Muscle layer of colon (tissue), 2 donors: Measurements from ENCODE around the gene DYNC1H1.

Source experiments
- H3K27ac ChIP-seq: one replicate; pipeline ENCODE4 v1.7.0; 2013; ENCODE audit warnings: low read depth, mild to moderate bottlenecking, low read length, moderate library complexity
- H3K27me3 ChIP-seq, 2 donors: one replicate each; pipeline ENCODE4 v1.7.0; 2013; ENCODE audit warnings: low read length in 2 of 2, mild to moderate bottlenecking in 2 of 2; ENCODE audit not compliant: insufficient read depth in 2 of 2, control insufficient read depth in 1 of 2
- H3K36me3 ChIP-seq: one replicate; pipeline ENCODE4 v1.7.0; 2013; ENCODE audit warnings: mild to moderate bottlenecking, low read length; ENCODE audit not compliant: insufficient read depth
- H3K4me1 ChIP-seq: one replicate; pipeline ENCODE4 v1.7.0; 2013; ENCODE audit warnings: mild to moderate bottlenecking, low read length; ENCODE audit not compliant: insufficient read depth
- H3K4me3 ChIP-seq, 2 donors: one replicate each; pipeline ENCODE4 v1.7.0; 2013; ENCODE audit warnings: low read length in 2 of 2, low read depth in 1 of 2, mild to moderate bottlenecking in 1 of 2, moderate library complexity in 1 of 2
- H3K9ac ChIP-seq: one replicate; pipeline ENCODE4 v1.7.0; 2013; ENCODE audit warnings: low read length
- H3K9me3 ChIP-seq: one replicate; pipeline ENCODE4 v1.7.0; 2013; ENCODE audit warnings: mild to moderate bottlenecking, low read length
- donor health status: abdominal sarcoma.
- donor health status: Adenocarcinoma of cecum.

Gene DYNC1H1

DNA sequence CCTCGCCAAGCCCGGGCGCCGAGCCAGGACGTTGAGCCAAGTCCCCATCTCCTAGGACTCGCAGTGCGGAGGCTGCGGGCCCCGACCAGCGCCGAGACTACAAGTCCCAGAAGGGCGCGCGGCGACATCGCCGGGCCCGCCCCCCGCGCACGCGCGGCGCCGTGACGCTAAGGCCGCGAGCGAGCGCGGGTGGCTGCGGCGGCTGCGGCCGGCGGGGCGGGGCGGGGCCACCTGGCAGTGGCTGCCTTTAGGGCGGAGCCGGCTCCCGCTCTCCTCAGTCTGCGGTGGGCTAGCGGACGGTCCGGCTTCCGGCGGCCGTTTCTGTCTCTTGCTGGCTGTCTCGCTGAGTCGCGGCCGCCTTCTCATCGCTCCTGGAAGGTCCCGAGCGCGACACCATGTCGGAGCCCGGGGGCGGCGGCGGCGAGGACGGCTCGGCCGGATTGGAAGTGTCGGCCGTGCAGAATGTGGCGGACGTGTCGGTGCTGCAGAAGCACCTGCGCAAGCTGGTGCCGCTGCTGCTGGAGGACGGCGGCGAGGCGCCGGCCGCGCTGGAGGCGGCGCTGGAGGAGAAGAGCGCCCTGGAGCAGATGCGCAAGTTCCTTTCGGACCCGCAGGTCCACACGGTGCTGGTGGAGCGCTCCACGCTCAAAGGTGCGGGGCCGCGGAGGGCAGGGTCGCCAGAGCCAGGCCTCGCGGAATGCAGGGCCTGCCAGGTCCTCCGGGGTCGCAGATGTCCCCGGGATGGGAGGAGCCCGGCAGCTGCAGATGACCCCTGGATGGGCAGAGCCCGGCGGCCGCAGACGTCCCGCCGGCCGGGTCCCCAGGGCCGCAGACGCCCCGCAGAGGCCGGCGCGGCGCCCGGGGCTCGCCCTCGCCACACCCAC is at the start of gene DYNC1H1:
Gene DYNC1H1 (plus strand): TSS at position 277 of the 884 bp plus-strand sequence. CDS start 119 bp downstream, at position 396.
- H3K27ac ChIP-seq: peak within 1 kb of the TSS; percentile 98
- no peaks in the 10 kb centered on the region for H3K27me3 ChIP-seq
- H3K9me3 ChIP-seq: no peaks in the 10 kb centered on the region
- peak within 1 kb of the TSS; percentile 91 for H3K9ac ChIP-seq
- H3K4me3 ChIP-seq: peak within 1 kb of the TSS; percentile 97 to 99
- peaks cover 4% of the 10 kb centered on the region for H3K36me3 ChIP-seq
- H3K4me1 ChIP-seq: peaks cover 54% of the 10 kb centered on the region

GRCh38 chr14:101915871-101916815 is 48.2 kb upstream of the DYNC1H1 start:
- H3K9me3 ChIP-seq: no peaks in the 10 kb centered on the region
- peaks cover 4% of the 10 kb centered on the region for H3K4me1 ChIP-seq
- H3K27me3 ChIP-seq: no peaks in the 10 kb centered on the region
- H3K36me3 ChIP-seq: peaks cover 36% of the 10 kb centered on the region
- no peak overlapping the region for H3K4me3 ChIP-seq
- no peak overlapping the region for H3K9ac ChIP-seq
- no peak overlapping the region for H3K27ac ChIP-seq

DNA sequence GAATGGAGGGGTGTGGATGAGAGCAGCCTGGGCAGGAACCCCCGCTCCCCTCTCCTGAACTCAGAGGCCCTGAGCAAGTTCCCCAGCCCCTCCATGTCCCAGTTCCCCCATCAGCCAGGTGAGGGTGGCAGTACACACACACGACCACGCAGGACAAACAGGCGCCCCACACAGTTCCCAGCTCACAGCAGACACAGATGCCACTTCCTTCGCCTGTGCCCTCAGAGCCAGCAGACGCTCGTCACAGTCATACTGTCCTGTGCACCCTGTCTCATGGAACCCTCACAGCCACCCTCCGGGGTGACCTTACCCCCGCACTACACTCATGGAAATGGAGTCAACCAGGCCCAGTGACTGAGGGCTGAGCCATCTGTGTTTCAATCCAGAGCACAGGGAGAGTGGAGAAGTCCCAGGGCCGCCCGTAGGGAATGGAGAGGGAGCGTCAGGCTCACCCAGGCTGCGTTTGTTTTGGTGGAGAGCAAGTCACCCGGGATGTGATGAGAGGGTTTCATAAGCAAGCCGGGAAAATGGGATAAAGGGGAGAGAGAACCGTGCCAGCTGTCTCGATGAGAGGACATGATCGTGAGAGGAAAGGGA is 47.5 kb upstream of the DYNC1H1 start:
- Histone ChIP-seq H3K36me3 (peaks cover 36% of the 10 kb centered on the region), H3K9me3 (no peaks in the 10 kb centered on the region), H3K4me1 (peaks cover 4% of the 10 kb centered on the region), H3K4me3 (no peak overlapping the region), H3K9ac (no peak overlapping the region), H3K27ac (no peak overlapping the region), H3K27me3 (no peaks in the 10 kb centered on the region)

DNA sequence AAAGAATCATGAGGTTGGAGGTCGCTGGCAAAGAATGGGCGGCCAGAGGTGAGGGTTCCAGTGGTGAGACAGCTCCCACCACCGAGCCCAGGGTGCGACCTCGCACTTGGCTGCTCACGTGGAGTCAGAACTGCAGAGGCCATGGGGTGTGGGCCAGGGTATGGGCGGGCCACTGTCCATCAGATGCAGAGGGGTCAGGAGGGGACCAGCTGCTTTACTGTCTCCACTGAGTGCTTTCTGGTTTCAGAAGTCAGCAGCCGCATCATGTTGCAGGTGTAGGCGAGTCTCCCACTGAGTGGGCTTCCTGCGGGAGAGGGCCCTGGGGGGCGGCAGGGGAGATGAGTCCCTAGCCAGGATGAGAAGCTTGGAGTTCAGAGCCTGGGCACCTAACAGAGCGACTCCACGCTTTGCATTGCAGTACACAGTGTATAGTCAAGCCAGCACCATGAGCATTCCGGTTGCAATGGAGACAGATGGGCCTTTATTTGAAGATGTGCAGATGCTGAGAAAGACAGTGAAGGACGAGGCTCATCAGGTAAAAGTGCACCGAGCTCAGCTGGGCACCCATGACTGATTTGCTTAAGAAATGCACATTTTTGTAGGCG is 46.9 kb upstream of the DYNC1H1 start:
- no peak overlapping the region for H3K27ac ChIP-seq
- peaks cover 32% of the 10 kb centered on the region for H3K36me3 ChIP-seq
- no peak overlapping the region for H3K9ac ChIP-seq
- H3K27me3 ChIP-seq: no peaks in the 10 kb centered on the region
- no peak overlapping the region for H3K4me3 ChIP-seq
- H3K9me3 ChIP-seq: no peaks in the 10 kb centered on the region
- peaks cover 4% of the 10 kb centered on the region for H3K4me1 ChIP-seq

DNA sequence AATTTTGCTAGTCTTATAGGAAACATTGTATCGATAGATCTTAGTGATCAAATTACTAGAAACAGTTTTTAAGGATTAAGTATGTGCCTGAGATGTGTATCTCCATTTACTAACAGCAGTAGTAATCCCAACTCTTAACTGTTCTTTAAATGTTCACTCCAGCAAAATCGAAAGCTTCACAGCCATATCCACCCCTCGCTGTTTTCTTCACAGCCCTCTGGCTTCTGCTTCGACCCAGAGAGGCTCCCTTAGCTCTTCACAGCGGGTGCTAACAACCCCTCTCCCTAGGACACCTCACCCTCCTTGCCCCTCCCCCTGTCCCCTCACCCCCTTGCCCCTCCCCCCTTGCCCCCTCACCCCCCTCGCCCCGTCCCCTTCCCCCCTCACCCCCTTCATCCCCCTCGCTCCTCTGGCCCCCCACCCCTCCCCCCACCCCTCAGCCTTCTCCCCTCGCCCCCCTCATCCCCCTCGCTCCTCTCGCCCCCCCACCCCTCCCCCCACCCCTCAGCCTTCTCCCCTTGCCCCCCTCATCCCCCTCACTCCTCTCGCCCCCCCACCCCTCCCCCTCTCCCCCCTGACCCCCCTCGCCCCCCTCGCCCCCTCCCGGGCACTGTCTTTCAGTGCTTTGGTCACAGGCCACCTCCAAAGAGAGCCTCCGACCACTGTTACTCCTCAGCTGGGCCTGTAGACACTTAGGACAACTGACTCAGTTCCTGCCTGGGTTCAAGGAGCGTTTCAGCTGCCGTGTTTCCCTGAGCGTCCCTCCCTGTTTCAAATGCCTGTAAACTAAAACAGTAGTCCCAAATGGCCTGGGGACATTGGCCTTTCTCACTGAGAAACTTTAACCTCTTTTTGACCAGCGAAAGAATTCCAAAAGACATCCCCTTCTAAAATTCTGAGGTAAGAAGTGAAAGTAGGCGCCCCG is 46.0 kb upstream of the DYNC1H1 start:
- no peak overlapping the region for H3K27ac ChIP-seq
- peaks cover 27% of the 10 kb centered on the region for H3K36me3 ChIP-seq
- no peaks in the 10 kb centered on the region for H3K9me3 ChIP-seq
- H3K4me3 ChIP-seq: no peak overlapping the region
- peaks cover 4% of the 10 kb centered on the region for H3K4me1 ChIP-seq
- H3K9ac ChIP-seq: no peak overlapping the region
- no peaks in the 10 kb centered on the region for H3K27me3 ChIP-seq

DNA sequence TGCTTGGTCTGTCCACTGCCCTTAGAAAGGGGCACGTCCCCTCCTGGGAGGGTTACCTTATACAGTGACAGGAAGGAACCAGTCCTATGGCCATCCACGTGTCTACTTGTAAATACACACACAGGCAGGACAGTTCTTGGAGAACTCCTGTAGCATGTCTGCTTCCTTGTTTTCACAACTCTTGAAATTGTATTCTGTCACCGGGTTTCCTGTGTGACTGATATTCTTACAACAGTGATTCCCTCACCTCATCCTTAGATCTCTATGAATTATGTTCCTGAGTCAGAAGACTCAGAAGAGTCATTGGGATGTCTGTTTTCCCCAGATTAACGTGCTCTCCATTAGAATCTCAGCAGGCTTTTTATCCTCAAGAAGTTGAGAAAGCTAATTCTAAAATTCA is 44.1 kb upstream of the DYNC1H1 start:
- Histone ChIP-seq H3K36me3 (peaks cover 14% of the 10 kb centered on the region), H3K9me3 (no peaks in the 10 kb centered on the region), H3K27me3 (no peaks in the 10 kb centered on the region), H3K27ac (no peak overlapping the region), H3K4me1 (peaks cover 4% of the 10 kb centered on the region), H3K9ac (no peak overlapping the region), H3K4me3 (no peak overlapping the region)

DNA sequence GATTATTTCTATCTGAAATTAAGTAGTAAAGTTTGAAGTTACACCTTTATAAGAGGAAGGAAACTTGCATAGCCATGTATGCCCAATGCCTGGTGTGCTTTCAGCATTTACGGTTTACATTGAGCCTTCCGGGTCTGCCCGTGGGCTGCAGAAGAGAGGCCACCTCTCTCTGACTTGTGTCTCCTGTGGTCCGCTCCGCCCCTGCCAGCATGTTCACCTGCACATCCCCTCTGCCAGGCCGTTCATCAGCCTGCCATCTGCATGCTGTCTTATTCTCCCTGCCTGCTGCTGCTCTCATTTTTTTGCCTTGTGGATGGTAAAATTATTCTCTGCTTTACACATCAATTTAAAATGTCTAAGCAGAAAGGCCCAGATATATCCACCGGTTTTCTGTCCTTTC is 41.5 kb upstream of the DYNC1H1 start:
- no peak overlapping the region for H3K9ac ChIP-seq
- H3K4me3 ChIP-seq: no peak overlapping the region
- no peak overlapping the region for H3K27ac ChIP-seq
- no peaks in the 10 kb centered on the region for H3K27me3 ChIP-seq
- H3K36me3 ChIP-seq: peaks cover 18% of the 10 kb centered on the region
- H3K4me1 ChIP-seq: peaks cover 10% of the 10 kb centered on the region
- H3K9me3 ChIP-seq: no peaks in the 10 kb centered on the region

GRCh38 chr14:101925152-101925551 is 39.2 kb upstream of the DYNC1H1 start:
- Histone ChIP-seq H3K4me1 (peaks cover 22% of the 10 kb centered on the region), H3K4me3 (no peak overlapping the region), H3K9me3 (no peaks in the 10 kb centered on the region), H3K36me3 (peaks cover 14% of the 10 kb centered on the region), H3K27me3 (no peaks in the 10 kb centered on the region), H3K27ac (no peak overlapping the region), H3K9ac (no peak overlapping the region)

GRCh38 chr14:101926085-101926484 is 38.3 kb upstream of the DYNC1H1 start:
- Histone ChIP-seq H3K9me3 (no peaks in the 10 kb centered on the region), H3K4me1 (peaks cover 22% of the 10 kb centered on the region), H3K27ac (no peak overlapping the region), H3K9ac (no peak overlapping the region), H3K4me3 (no peak overlapping the region), H3K36me3 (peaks cover 14% of the 10 kb centered on the region), H3K27me3 (no peaks in the 10 kb centered on the region)

DNA sequence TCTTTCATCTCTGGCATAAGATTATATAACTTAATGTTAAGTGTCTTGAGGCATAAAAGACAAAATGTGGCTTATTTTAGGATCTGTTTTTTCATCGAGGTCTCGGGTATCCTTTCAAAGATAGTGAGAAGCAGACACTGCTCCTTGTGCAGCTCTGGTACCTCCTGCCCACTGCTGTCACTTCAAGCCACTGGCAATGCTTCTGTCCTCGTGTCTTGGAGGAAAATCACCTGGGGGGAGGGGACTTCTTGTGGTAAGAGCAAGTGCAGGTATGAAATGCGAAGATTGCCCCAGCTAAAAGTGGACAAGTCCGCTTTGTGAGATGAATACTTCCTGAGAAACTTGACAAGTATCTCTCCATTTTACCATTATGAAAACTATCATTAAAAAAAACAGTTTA is 37.8 kb upstream of the DYNC1H1 start:
- Histone ChIP-seq H3K9ac (no peak overlapping the region), H3K4me1 (peaks cover 22% of the 10 kb centered on the region), H3K27ac (no peak overlapping the region), H3K4me3 (no peak overlapping the region), H3K27me3 (no peaks in the 10 kb centered on the region), H3K36me3 (peaks cover 14% of the 10 kb centered on the region), H3K9me3 (no peaks in the 10 kb centered on the region)
